Fibroblast of skin of abdomen (primary cell): Measurements from ENCODE around the gene MAL.

Experiments
- DNase-seq: peaks from one replicate; pipeline ENCODE4 v3.0.0-alpha.2; 2013

Gene MAL

GRCh38 chr2:94996305-94997100 lies 29.0 kb upstream of the MAL start:
- no peak for DNase-seq

DNA sequence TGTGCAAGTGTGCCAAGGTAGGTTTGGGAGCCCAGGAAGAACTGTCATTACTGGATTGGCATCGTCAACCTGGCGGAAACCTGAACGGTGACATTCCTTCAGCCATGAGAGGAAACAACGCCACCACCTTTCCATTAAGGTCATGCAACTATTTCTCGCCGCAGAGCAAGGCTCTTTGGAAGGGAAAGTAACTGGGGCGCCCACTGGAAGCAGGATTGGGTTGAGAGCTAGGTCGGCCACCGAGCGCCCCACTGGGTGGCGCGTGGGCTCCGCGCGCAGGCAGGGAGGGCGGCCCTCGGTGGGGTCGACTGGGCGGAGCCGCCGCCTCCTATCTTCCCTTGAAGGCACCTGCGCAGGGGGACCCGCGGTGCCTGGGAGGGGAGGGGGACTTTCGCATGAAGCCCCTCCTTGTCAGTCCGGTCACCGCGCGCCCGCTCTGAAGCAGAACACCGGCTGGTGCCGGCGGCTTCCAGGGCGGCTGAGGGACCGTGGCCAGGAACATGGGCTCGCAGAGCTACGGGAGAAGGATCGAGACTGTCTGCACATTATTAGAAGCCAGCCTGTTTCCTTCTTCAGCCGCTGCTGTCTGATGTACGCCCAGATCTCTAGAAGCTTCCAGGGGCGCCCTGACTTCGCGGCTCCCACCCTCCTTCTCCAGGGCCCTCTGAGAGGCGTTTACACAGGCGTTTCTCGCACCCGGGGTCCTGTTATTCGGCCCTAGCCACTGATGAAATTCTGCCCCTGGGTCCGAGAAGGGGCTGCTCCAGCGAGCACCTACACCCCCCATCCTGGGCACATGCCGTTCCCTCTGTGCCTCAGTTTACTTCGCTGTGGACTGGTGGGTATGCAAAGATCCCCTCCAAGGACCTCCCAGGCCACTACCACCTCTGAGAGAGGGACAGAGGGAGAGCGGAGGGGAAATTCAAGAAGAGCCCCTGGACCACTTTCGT lies 27.3 kb upstream of the MAL start:
- DNase-seq: no peak

DNA sequence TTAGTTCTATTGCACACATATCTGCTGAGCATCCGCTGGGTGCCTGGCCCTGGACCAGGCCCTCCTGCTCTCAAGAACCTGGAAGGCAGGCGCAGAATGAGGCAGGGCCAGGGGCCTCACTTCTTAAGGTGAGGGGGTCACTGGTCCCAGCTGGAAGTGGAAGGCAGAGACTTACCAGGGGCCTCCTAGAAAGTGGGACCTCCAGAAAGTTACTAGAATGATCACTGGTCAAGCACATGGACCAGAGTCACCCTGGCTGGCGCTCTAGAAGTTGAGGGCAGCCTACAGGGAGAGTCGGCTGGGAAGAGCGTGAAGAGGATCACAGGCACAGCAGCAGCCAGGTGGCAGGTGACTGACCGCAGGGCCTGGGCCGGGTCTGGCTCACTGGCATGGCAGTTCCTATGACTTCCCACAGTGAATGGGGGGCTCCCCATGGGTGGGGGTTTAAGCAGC lies 26.1 kb upstream of the MAL start:
- DNase-seq: no peak

GRCh38 chr2:95001051-95001562 lies 24.4 kb upstream of the MAL start:
- no peak for DNase-seq

DNA sequence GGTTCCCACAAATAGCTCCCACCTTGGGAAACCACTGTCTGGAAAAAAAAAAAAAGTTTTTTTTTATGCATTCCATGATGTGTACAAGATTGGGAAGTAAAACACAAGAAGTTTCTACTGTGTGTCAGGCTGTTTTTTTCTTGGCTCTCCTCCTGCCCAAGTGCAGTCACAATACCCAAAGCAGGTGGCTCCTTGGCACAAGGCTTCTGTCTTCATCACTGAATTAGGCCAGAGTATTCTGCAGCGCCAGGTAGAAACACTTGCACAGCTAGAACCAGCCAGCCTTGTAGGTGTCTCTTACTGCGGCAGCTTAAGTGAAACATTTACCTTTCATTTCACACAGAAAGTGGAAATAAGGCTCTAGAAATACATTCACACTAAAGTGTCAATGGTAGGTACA lies 23.8 kb upstream of the MAL start:
- DNase-seq: no peak

- DNase-seq: no peak
Measured at GRCh38 chr2:95002498-95002897, 23.0 kb upstream of the MAL start.

GRCh38 chr2:95004287-95004686 lies 21.2 kb upstream of the MAL start:
- no peak for DNase-seq

DNA sequence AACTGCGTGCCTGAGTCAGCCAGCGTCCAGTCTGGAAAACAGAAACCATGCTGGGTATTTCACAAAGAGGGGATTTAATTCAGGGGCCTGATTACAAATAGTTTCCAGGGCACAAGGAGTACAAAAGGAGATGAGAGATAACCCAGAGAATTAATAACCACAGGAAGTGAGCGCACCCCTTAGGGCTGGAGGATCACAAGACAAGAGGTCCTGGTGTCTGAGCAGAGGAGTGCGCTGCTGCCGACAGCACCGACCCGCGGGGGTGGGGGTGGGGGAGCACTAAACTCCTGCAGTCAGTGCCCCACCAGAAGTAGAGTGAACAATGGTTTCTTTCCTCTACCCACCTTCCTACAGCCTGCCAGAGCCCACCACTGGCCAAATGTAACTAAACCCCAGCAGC lies 20.8 kb upstream of the MAL start:
- DNase-seq: no peak

- DNase-seq: no peak
Measured at GRCh38 chr2:95005726-95006125, 19.8 kb upstream of the MAL start.

DNA sequence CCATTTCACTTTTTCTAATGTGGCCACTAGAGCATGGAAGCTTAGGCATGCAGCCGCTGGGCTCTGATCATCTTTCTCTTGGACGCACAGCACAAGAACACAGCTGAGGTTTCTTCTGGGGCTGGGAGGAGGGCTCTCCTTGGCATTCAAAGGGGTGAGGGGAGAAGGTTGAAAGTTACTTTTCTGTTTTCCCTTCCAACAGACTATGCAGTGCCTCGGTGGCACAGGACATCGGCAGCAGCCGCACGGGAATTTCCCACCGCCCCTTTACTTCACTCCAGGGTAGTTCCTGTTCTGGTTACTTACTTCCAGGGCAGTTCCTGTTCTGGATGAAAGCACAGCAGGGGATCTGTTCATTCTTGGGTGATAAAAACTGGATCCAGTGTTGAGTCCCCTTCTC lies 18.9 kb upstream of the MAL start:
- DNase-seq: no peak

DNA sequence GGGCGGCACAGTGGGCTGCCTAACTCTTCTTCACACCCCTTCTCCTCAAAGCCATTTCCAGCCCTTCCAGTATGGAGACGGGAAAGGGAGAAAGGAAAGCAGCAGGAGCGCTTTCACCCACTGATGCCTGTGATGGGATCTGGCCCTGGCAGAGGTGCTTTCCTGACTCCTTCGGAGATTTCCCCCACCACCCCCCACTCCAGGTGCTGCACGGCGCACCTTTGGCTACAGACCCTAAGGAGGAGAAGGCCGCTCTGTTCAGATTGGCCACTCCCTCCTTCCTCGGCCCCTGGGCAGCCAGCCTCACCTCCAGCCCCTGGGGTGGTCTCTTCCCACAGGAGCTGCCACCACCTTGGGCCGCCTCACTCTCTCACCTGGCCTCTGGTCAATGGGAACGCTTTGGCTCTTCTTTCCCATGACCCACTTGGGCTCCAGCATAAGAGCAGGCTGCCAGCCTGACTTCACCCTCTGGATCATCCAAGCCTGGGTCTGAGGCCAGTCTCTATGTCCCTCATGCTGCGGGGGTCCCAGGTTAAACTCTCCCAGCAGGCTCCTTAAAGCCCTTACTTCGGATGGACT lies 18.4 kb upstream of the MAL start:
- DNase-seq: no peak

DNA sequence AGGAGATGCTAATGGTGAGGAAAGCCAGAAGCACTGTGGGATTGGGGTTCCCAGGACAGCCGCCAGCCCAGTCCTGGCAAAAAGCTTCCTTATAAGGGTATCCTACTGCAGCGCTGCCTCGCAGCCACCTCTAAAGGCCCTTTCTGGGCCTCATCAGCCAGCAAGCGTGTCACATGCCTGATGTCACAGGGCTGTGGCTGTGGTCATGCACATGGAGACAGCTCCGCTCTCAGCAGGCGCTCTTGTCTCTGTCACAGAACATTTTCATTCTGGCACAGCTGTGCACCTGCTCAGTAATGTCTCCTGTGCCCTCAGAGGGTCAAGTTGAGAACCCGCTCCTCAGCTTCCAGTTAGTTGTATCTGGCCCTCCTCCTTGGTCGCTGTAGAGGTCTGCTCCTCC lies 17.7 kb upstream of the MAL start:
- DNase-seq: no peak

GRCh38 chr2:95008306-95008705 lies 17.2 kb upstream of the MAL start:
- DNase-seq: no peak

DNA sequence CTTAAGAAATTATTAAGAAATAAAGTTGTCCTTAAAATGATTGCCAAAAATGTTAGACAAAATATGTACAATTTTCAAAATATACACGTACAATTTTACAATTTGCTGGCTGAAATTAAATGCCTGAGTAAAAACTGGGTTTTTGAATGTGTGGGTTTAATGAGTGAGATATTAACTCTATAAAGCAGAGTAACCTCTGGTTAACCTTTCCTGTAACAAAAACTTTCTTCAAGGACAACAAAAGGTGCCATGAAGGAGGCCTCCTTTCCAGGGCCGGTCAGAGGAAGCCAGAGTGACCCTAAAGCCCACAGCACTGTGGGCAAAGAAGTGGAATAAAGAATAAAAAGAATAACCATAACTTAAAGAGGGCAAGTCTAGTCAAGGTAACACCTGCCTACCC lies 16.5 kb upstream of the MAL start:
- DNase-seq: no peak

GRCh38 chr2:95009412-95009811 lies 16.1 kb upstream of the MAL start:
- no peak for DNase-seq

DNA sequence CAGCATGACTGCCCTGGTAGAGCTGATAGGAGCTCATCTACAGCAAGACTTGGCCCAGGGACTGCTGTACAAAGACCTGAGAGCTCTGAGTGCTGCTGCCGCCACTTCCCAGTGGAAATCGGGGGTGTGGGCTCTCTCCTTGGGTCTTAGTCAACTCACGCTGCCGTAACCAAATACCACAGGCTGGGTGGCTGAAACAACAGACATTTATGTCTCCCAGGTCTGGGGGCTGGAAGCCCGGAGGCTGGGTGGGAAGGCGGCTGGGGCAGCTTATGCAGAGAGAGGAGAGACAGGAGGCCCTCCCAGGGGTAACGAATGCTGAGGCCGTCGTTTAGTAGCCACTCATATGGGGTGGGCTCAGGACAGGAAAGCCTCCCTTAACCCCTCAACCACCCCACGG lies 15.4 kb upstream of the MAL start:
- no peak for DNase-seq

GRCh38 chr2:95010718-95011117 lies 14.8 kb upstream of the MAL start:
- DNase-seq: no peak

DNA sequence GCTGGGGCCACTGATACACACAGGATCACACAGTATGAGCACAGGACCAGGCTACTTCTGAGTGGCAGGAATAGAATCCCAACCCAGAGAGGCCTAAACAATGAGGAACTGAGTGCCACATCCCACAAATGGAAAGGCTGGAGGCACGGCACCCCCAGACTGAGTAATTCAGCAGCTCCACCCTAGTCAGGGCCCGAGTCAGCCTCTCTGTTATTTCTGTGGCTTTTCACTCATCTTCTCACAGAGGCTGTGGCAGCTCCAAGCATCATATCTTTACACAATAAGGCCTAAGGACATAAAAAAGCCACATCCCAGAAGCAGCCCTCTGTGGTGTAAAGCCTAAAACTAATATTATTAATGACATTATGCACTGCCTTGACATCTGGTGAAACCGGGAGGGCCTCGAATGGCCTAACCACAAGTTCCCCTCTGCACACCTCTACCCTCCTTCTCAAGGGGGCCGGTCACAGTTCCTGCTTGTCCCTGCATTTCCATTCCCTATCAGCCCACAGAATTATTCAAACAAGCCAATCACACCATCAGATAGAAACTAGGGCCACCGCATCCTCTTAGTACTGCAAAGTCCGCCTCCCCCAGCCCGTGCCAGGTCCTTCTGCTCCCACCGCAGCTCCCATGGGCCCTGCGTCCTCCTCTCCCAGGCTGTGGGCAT lies 12.5 kb upstream of the MAL start:
- no peak for DNase-seq

GRCh38 chr2:95013726-95014125 lies 11.8 kb upstream of the MAL start:
- DNase-seq: no peak

DNA sequence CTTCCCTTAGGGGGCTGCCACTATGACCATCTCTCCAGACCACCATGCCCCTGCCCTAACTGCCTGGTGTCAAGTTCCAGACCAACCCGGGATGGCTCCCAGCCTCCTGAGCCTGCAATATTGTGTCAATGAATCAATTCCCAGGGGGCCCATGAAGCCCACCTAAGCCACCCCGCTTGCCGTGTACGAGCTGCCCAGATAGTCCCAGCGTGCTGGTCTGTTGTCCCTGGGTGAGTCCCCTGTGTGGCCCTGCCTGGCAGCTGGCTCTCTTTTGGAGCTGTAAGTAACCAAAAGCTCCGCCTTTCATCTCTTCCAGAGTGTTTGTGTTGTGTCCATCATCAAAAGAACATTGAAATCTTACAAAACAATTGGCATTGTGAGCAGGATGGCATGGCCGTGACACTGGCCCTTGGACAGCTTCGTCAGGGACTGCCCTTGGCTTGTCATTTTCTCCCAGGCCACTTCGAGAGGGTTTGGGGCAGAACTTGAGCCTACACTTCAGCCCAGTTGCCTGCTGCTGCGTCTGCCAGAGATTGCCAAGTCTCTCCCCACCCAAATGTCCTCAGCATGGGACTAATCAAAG lies 11.3 kb upstream of the MAL start:
- DNase-seq: no peak

- DNase-seq: no peak
Measured at GRCh38 chr2:95015261-95015912, 10.1 kb upstream of the MAL start.

DNA sequence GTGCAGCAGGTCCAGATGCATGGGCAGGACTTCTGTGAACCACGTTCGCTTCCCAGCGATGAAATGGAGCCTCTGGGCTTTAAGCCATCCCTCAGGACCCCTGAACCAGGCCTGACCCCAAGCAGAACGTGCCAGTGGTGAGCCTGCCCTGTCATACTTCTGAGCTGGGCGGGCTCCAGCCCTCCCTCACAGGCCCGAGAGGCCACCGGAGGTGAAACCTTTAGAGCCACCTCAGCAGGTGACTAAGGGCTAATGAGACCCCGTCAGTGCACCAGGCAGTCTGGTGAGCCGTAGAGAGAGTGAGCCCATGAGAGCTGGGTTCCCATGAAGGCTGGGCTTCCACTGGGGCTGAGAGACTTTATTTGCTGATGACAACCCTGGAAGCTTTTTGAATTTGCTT lies 8.9 kb upstream of the MAL start:
- no peak for DNase-seq
